CD14-positive monocyte (primary cell): Measurements from ENCODE around the gene KATNIP. TPM values are rescaled to one million over a fixed set of nuclear protein-coding genes. Genes with fewer than 3 reads are reported as not detected.

Source experiments
- DNase-seq, 3 donors: peaks; one replicate each; pipeline ENCODE4 v3.0.0-alpha.2; 2011 to 2022
- H2AFZ ChIP-seq: 2 replicates; pipeline ENCODE4 v1.6.0; 2012; ENCODE audit warnings: mild to moderate bottlenecking, low read depth, low read length, inconsistent platforms; ENCODE audit not compliant: insufficient read depth, poor library complexity, severe bottlenecking
- H3K27ac ChIP-seq, 2 donors: 1 replicate in 1 of 2; 2 replicates in 1 of 2; pipeline ENCODE4 v1.5.1; 2012 to 2013; ENCODE audit warnings: low read length in 2 of 2, control low read depth in 1 of 2, inconsistent platforms in 1 of 2, low read depth in 1 of 2, mild to moderate bottlenecking in 1 of 2
- H3K27me3 ChIP-seq, 2 donors: one replicate each; pipeline versions ENCODE4 v1.6.0 to v1.6.1; 2011 to 2013; ENCODE audit warnings: low read length in 2 of 2; ENCODE audit not compliant: control insufficient read depth in 2 of 2, insufficient read depth in 2 of 2
- H3K36me3 ChIP-seq, 2 donors: replicated peaks in 1 of 2; 1 replicate in 1 of 2; 2 replicates in 1 of 2; pipeline versions ENCODE4 v1.5.1 to v1.6.1; 2012 to 2013; ENCODE audit warnings: low read length in 2 of 2, control low read depth in 1 of 2, inconsistent platforms in 1 of 2, mild to moderate bottlenecking in 1 of 2; ENCODE audit not compliant: insufficient read depth in 2 of 2, control insufficient read depth in 1 of 2
- H3K4me1 ChIP-seq, 2 donors: 1 replicate in 1 of 2; 2 replicates in 1 of 2; pipeline versions ENCODE4 v1.5.1 to v1.6.1; 2012 to 2013; ENCODE audit warnings: low read length in 2 of 2, control low read depth in 1 of 2, inconsistent platforms in 1 of 2, mild to moderate bottlenecking in 1 of 2, moderate library complexity in 1 of 2; ENCODE audit not compliant: insufficient read depth in 2 of 2, control insufficient read depth in 1 of 2
- H3K4me2 ChIP-seq: replicated peaks from 2 replicates; pipeline ENCODE3; 2012; ENCODE audit warnings: low read length, moderate library complexity, mild to moderate bottlenecking; ENCODE audit not compliant: poor library complexity, severe bottlenecking; ENCODE audit errors: extremely low read depth
- H3K4me3 ChIP-seq, 3 experiments: fragments of 200-600 bp in 1 of 3; sonication (generic) in 1 of 3; replicated peaks in 1 of 3; 1 replicate in 2 of 3; 2 replicates in 1 of 3; pipeline ENCODE4 v1.5.1; 2011 to 2013; ENCODE audit warnings: low read length in 3 of 3, mild to moderate bottlenecking in 3 of 3, control low read depth in 2 of 3, low read depth in 2 of 3, inconsistent platforms in 1 of 3, moderate library complexity in 1 of 3
- H3K79me2 ChIP-seq: 2 replicates; pipeline ENCODE4 v1.6.0; 2012; ENCODE audit warnings: mild to moderate bottlenecking, control low read depth, inconsistent platforms, low read length, moderate library complexity; ENCODE audit not compliant: insufficient read depth
- H3K9ac ChIP-seq: 2 replicates; pipeline ENCODE4 v1.6.0; 2017; ENCODE audit warnings: low read length, mild to moderate bottlenecking; ENCODE audit not compliant: insufficient read depth, poor library complexity, severe bottlenecking
- H3K9me3 ChIP-seq, 2 donors: replicated peaks in 1 of 2; 1 replicate in 1 of 2; 2 replicates in 1 of 2; pipeline versions ENCODE4 v1.5.1 to v1.6.1; 2012 to 2013; ENCODE audit warnings: low read length in 2 of 2, control low read depth in 1 of 2; ENCODE audit not compliant: control insufficient read depth in 1 of 2, insufficient read depth in 1 of 2
- H4K20me1 ChIP-seq: 2 replicates; pipeline ENCODE4 v1.6.0; 2012; ENCODE audit warnings: mild to moderate bottlenecking, low read length, control low read depth, moderate library complexity; ENCODE audit not compliant: insufficient read depth
- H3K27ac Mint-ChIP-seq, 7 donors: one replicate each; pipeline ENCODE4 v1.8.0; 2020; ENCODE audit warnings: mild to moderate bottlenecking in 7 of 7, mixed read lengths in 7 of 7, moderate library complexity in 6 of 7, inconsistent platforms in 2 of 7
- H3K27me3 Mint-ChIP-seq, 3 donors: one replicate each; pipeline ENCODE4 v1.8.0; 2021 to 2022; ENCODE audit warnings: low read depth in 3 of 3, mild to moderate bottlenecking in 3 of 3, mixed read lengths in 3 of 3, moderate library complexity in 3 of 3, inconsistent platforms in 1 of 3
- H3K36me3 Mint-ChIP-seq, 2 donors: one replicate each; pipeline ENCODE4 v1.8.0; 2020; ENCODE audit warnings: mixed read lengths in 2 of 2, inconsistent platforms in 1 of 2, mild to moderate bottlenecking in 1 of 2
- H3K4me1 Mint-ChIP-seq: one replicate; pipeline ENCODE4 v1.8.0; 2020; ENCODE audit warnings: mild to moderate bottlenecking, mixed read lengths
- H3K4me3 Mint-ChIP-seq, 2 donors: one replicate each; pipeline ENCODE4 v1.8.0; 2020; ENCODE audit warnings: mild to moderate bottlenecking in 2 of 2, mixed read lengths in 2 of 2, moderate library complexity in 1 of 2
- H3K9me3 Mint-ChIP-seq, 7 donors: one replicate each; pipeline ENCODE4 v1.8.0; 2020 to 2022; ENCODE audit warnings: mixed read lengths in 7 of 7, mild to moderate bottlenecking in 6 of 7, moderate library complexity in 6 of 7, inconsistent platforms in 2 of 7
- CTCF ChIP-seq: fragments of 200-600 bp; IDR thresholded peaks from one replicate; pipeline ENCODE4 v1.8.0; 2022; ENCODE audit warnings: antibody characterized with exemption, mild to moderate bottlenecking
- WGBS: methylation state at CpG from one replicate; pipeline ENCODE4 v1.1.5; 2013; ENCODE audit warnings: missing lambda C conversion rate; ENCODE audit not compliant: insufficient coverage; 5-methylcytosine and 5-hydroxymethylcytosine counted together
- intact Hi-C, 2 donors: fragments of 100-400 bp; cut with micrococcal nuclease; formaldehyde crosslinking; loops; one replicate each; pipeline versions ENCODE4 v1.15.0 to v1.15.1; 2023
- polyA plus RNA-seq, 3 donors: library from polyadenylated mRNA; depleted of rRNA in 1 of 3; unstranded in 2 of 3; stranded (reverse) in 1 of 3; fragments of 300-500 nt in 2 of 3; fragments of >200 nt in 1 of 3; fragmentation: Illumina TruSeq in 2 of 3; gene quantifications; 1 replicate in 2 of 3; 2 replicates in 1 of 3; pipeline ENCODE4 v1.2.3, GENCODE V29; 2012 to 2021

Gene KATNIP
- polyA plus RNA-seq, 3 donors: 2.4 to 28.0 (median 5.0) TPM

- H3K27ac ChIP-seq: no peak overlapping the region
These were observed 10.3 kb upstream of the KATNIP start for GRCh38 chr16:27539636-27540035.

GRCh38 chr16:27543801-27544200, 6.1 kb upstream of the KATNIP start:
- Mint-ChIP-seq H3K27me3 (peaks cover 0 to 1% (median 0%) of the 10 kb centered on the region in 3 donors), H3K4me3 (no peak overlapping the region), H3K4me1 (peaks cover 13% of the 10 kb centered on the region), H3K36me3 (peaks cover 68 to 76% of the 10 kb centered on the region in 2 donors), H3K27ac (peak overlapping the region in 1 of 7 donors; percentile 67), H3K9me3 (peaks cover 0 to 2% (median 0%) of the 10 kb centered on the region in 7 donors)
- no peak for TF ChIP-seq CTCF
- no peaks in the 10 kb centered on the region for H3K9me3 ChIP-seq
- H3K4me1 ChIP-seq: peaks cover 4 to 7% of the 10 kb centered on the region in 2 donors
- H3K9ac ChIP-seq: no peak overlapping the region
- H3K4me2 ChIP-seq: no peak overlapping the region
- H2AFZ ChIP-seq: no peak overlapping the region
- H3K36me3 ChIP-seq: peaks cover 67 to 74% of the 10 kb centered on the region in 2 donors
- H4K20me1 ChIP-seq: peaks cover 20% of the 10 kb centered on the region
- WGBS: 96% methylated on average over 3 of the region's 3 CpGs
- H3K79me2 ChIP-seq: peaks cover 19% of the 10 kb centered on the region
- no peak overlapping the region for H3K4me3 ChIP-seq
- H3K27me3 ChIP-seq: no peaks in the 10 kb centered on the region
- intact Hi-C loops: loop anchor here in 1 of 2 donors (10.0 kb wide), 1 partner anchor 339 kb away; the partner anchor contains the start of gene KDM8
- no peak overlapping the region for H3K27ac ChIP-seq
- no peak for DNase-seq

More at GRCh38 chr16:27539636-27540035, 10.3 kb upstream of the KATNIP start:
- no peak for TF ChIP-seq CTCF
- H3K4me1 Mint-ChIP-seq: no peaks in the 10 kb centered on the region
- H3K27ac Mint-ChIP-seq: no peak overlapping the region
- WGBS: 67% methylated on average over 3 of the region's 5 CpGs
- H3K4me2 ChIP-seq: no peak overlapping the region
- H3K27me3 ChIP-seq: no peaks in the 10 kb centered on the region
- peaks cover 8% of the 10 kb centered on the region for H4K20me1 ChIP-seq
- peaks cover 89 to 99% of the 10 kb centered on the region in 2 donors for H3K36me3 ChIP-seq
- H3K79me2 ChIP-seq: no peaks in the 10 kb centered on the region
- peaks cover 0 to 1% (median 0%) of the 10 kb centered on the region in 3 donors for H3K27me3 Mint-ChIP-seq
- H3K4me3 ChIP-seq: no peak overlapping the region
- H3K4me3 Mint-ChIP-seq: no peak overlapping the region
- no peaks in the 10 kb centered on the region for H3K9me3 ChIP-seq
- H3K9ac ChIP-seq: no peak overlapping the region
- H2AFZ ChIP-seq: no peak overlapping the region
- peaks cover 87 to 96% of the 10 kb centered on the region in 2 donors for H3K36me3 Mint-ChIP-seq
- DNase-seq: no peak
- intact Hi-C loops: loop anchor here in 1 of 2 donors (10.0 kb wide), 1 partner anchor 335 kb away; the partner anchor contains the start of gene KDM8
- no peaks in the 10 kb centered on the region for H3K4me1 ChIP-seq
- peaks cover 0 to 2% (median 0%) of the 10 kb centered on the region in 7 donors for H3K9me3 Mint-ChIP-seq
